GM18867 (cell line): Measurements from ENCODE around the gene KRT79.

Experiments used
- ATAC-seq: cut with Tn5 transposase; IDR thresholded peaks from one replicate; pipeline ENCODE4 v1.9.1; 2021; ENCODE audit warnings: mild to moderate bottlenecking, moderate library complexity; ENCODE audit not compliant: unreplicated experiment

KRT79 gene

GRCh38 chr12:52774629-52775250 lies 59.4 kb downstream of the KRT79 start:
- no peak for ATAC-seq

DNA sequence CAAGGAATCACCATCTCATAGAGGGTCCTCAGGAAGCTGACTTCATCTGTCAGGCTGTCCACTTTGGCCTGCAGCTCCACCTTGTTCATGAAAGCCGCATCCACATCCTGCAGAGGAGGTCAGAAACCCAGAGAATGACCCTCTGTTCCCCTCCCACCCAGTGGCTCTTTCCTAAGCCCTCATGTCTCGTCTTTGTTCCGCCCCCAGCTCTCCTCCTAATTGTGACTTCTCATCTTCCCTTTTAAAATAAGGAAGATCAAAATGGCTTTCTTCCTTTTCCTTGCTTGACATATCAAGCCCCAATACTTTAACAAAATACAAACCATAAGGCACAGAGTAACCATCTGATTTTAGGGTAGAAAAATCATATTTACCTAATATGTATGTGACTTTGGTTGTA lies 61.3 kb downstream of the KRT79 start:
- no peak for ATAC-seq

GRCh38 chr12:52772188-52772587 lies 61.9 kb downstream of the KRT79 start:
- no peak for ATAC-seq

- ATAC-seq = no peak
These were observed 62.6 kb downstream of the KRT79 start for GRCh38 chr12:52771505-52771904.
